Activated T-cell treated with anti-CD3 and anti-CD28 coated beads for 4 hours (primary cell): ENCODE results near the gene S1PR2.
"Not testable (repeated sequence)": the region's sequence is repeated elsewhere in the genome, so short reads cannot be mapped to it uniquely, and the experiment has no call there.

Source experiments
- DNase-seq: peaks from one replicate; pipeline ENCODE4 v3.0.0-alpha.2; 2020

Gene S1PR2

GRCh38 chr19:10252707-10253106 is 21.6 kb upstream of the S1PR2 start:
- no peak for DNase-seq

- peak; percentile 94 for DNase-seq
These were observed 20.9 kb upstream of the S1PR2 start, which contains the start of gene MRPL4 for GRCh38 chr19:10251792-10252694. TSS of gene MRPL4 (plus strand) at chr19:10252214. CDS start at chr19:10252254, 40 bp downstream.

GRCh38 chr19:10246511-10246910 is 15.4 kb upstream of the S1PR2 start:
- DNase-seq: no peak

- no peak for DNase-seq
These were observed 14.2 kb upstream of the S1PR2 start for GRCh38 chr19:10245189-10245939.

- no peak for DNase-seq
These were observed 12.5 kb upstream of the S1PR2 start for GRCh38 chr19:10243606-10244005.

- not testable (repeated sequence) for DNase-seq
These were observed 10.8 kb upstream of the S1PR2 start for GRCh38 chr19:10241826-10242449.

- no peak for DNase-seq
These were observed 7.1 kb upstream of the S1PR2 start for GRCh38 chr19:10238172-10238783.

- DNase-seq: no peak
These were observed 6.6 kb upstream of the S1PR2 start for GRCh38 chr19:10237702-10238101.

GRCh38 chr19:10235409-10235808 is 4.3 kb upstream of the S1PR2 start:
- not testable (repeated sequence) for DNase-seq

- DNase-seq: no peak
These were observed 3.9 kb upstream of the S1PR2 start for GRCh38 chr19:10235003-10235402.

GRCh38 chr19:10233946-10234345 is 2.8 kb upstream of the S1PR2 start:
- no peak for DNase-seq

GRCh38 chr19:10231612-10232228 is 589 bp upstream of the S1PR2 start:
- DNase-seq: no peak

- DNase-seq: peak; percentile 73
These were observed 814 bp downstream of the S1PR2 start for GRCh38 chr19:10230173-10230860.

- peak; percentile 35 for DNase-seq
These were observed 2.2 kb downstream of the S1PR2 start for GRCh38 chr19:10228920-10229319.

- no peak for DNase-seq
These were observed 2.7 kb downstream of the S1PR2 start for GRCh38 chr19:10228393-10228792.

GRCh38 chr19:10227026-10227971 is 3.8 kb downstream of the S1PR2 start:
- DNase-seq: no peak

GRCh38 chr19:10226376-10227025 is 4.6 kb downstream of the S1PR2 start:
- DNase-seq: no peak

- no peak for DNase-seq
These were observed 5.1 kb downstream of the S1PR2 start for GRCh38 chr19:10226021-10226375.

- DNase-seq: no peak
These were observed 6.8 kb downstream of the S1PR2 start for GRCh38 chr19:10224337-10224736.
